ENCODE data around the gene TASOR2.

TASOR2 gene

GRCh38 chr10:5663692-5664427 is 20.8 kb upstream of the TASOR2 start:
- H3K27ac ChIP-seq (ENCODE audit: low read length): no peak overlapping the region
- no peaks in the 10 kb centered on the region for H3K27me3 ChIP-seq (ENCODE audit: low read depth, low read length)
- H4K20me1 ChIP-seq (ENCODE audit: insufficient read depth, low read length): no peaks in the 10 kb centered on the region
- no peaks in the 10 kb centered on the region for H3K9me3 ChIP-seq (ENCODE audit: insufficient read depth, low read length)
- no peak overlapping the region for H3K9ac ChIP-seq (ENCODE audit: low read length)
- no peak overlapping the region for H3K4me2 ChIP-seq (ENCODE audit: low read length)
- H2AFZ ChIP-seq (ENCODE audit: low read depth, low read length): no peak overlapping the region
- H3K36me3 ChIP-seq (replicated peaks; ENCODE audit: low read depth, low read length): no peaks in the 10 kb centered on the region
- no peaks in the 10 kb centered on the region for H3K79me2 ChIP-seq (ENCODE audit: low read length)
- H3K4me3 ChIP-seq (ENCODE audit: low read length): no peak overlapping the region
- TF ChIP-seq EZH2phosphoT487 (IDR thresholded peaks at IDR 0.05; ENCODE audit: low read depth) (no peak), CTCF (IDR thresholded peaks at IDR 0.05; ENCODE audit: low read depth, low read length) (no peak)
- peaks cover 21% of the 10 kb centered on the region for H3K4me1 ChIP-seq (ENCODE audit: low read length)

- Histone ChIP-seq H3K27ac (ENCODE audit: low read length) (no peak overlapping the region), H3K79me2 (ENCODE audit: low read length) (no peaks in the 10 kb centered on the region), H3K36me3 (replicated peaks; ENCODE audit: low read depth, low read length) (no peaks in the 10 kb centered on the region), H4K20me1 (ENCODE audit: insufficient read depth, low read length) (no peaks in the 10 kb centered on the region), H3K9ac (ENCODE audit: low read length) (peak overlapping the region; percentile 61), H2AFZ (ENCODE audit: low read depth, low read length) (peak overlapping the region; percentile 81; the same call in 1 of the 2 replicates), H3K4me3 (ENCODE audit: low read length) (peak overlapping the region; percentile 92), H3K4me1 (ENCODE audit: low read length) (peaks cover 13% of the 10 kb centered on the region), H3K4me2 (ENCODE audit: low read length) (peak overlapping the region; percentile 96), H3K27me3 (ENCODE audit: low read depth, low read length) (no peaks in the 10 kb centered on the region), H3K9me3 (ENCODE audit: insufficient read depth, low read length) (no peaks in the 10 kb centered on the region)
- no peak for TF ChIP-seq CTCF (IDR thresholded peaks at IDR 0.05; ENCODE audit: low read depth, low read length)
These were observed 19.1 kb upstream of the TASOR2 start for GRCh38 chr10:5665373-5666007.

GRCh38 chr10:5666008-5666840 is 18.4 kb upstream of the TASOR2 start, which contains the start of gene ASB13:
Gene ASB13 (minus strand): TSS chr10:5666595. CDS start chr10:5666551, 44 bp downstream.
- no peaks in the 10 kb centered on the region for H4K20me1 ChIP-seq (ENCODE audit: insufficient read depth, low read length)
- no peaks in the 10 kb centered on the region for H3K79me2 ChIP-seq (ENCODE audit: low read length)
- no peak within 1 kb of the TSS for H3K27ac ChIP-seq (ENCODE audit: low read length)
- no peaks in the 10 kb centered on the region for H3K27me3 ChIP-seq (ENCODE audit: low read depth, low read length)
- H3K4me2 ChIP-seq (ENCODE audit: low read length): peak within 1 kb of the TSS; percentile 99
- TF ChIP-seq EZH2phosphoT487 (IDR thresholded peaks at IDR 0.05; ENCODE audit: low read depth) (no peak), CTCF (IDR thresholded peaks at IDR 0.05; ENCODE audit: low read depth, low read length) (no peak)
- H3K4me1 ChIP-seq (ENCODE audit: low read length): peaks cover 13% of the 10 kb centered on the region
- H3K4me3 ChIP-seq (ENCODE audit: low read length): peak within 1 kb of the TSS; percentile 92
- H2AFZ ChIP-seq (ENCODE audit: low read depth, low read length): peak within 1 kb of the TSS; percentile 81
- peak within 1 kb of the TSS; percentile 61 for H3K9ac ChIP-seq (ENCODE audit: low read length)
- no peaks in the 10 kb centered on the region for H3K36me3 ChIP-seq (replicated peaks; ENCODE audit: low read depth, low read length)
- no peaks in the 10 kb centered on the region for H3K9me3 ChIP-seq (ENCODE audit: insufficient read depth, low read length)
